Panc1 (cell line): ENCODE measurements around the gene HNF4A. TPM values are rescaled to one million over a fixed set of nuclear protein-coding genes. Genes with fewer than 3 reads are reported as not detected.

Experiments
- ATAC-seq: fragments of 200-7000 bp; cut with Tn5 transposase; 2 replicates; pipeline ENCODE4 v1.9.1; 2020; ENCODE audit warnings: mild to moderate bottlenecking, moderate library complexity
- BruUV-seq: library from RNA; stranded (reverse); fragments of 400-500 nt; replicated peaks from 2 replicates; lab custom pipeline; 2021; lab: Mats Ljungman, UMichigan
- CTCF ChIA-PET: fragments of 300-600 bp; sonication (Branson Sonifier 250); formaldehyde crosslinking; loops from one replicate; lab custom pipeline; 2022; ENCODE audit warnings: antibody characterized with exemption; lab: Charles Lee
- POLR2A ChIA-PET: fragments of 300-600 bp; sonication (Branson Sonifier 250); formaldehyde crosslinking; loops from one replicate; lab custom pipeline; 2022; ENCODE audit warnings: antibody characterized with exemption; lab: Charles Lee
- DNase-seq: peaks from one replicate; pipeline ENCODE4 v3.0.0-alpha.2; 2010; ENCODE audit warnings: low read depth, low spot score
- H3K27ac ChIP-seq: 2 replicates; pipeline ENCODE4 v1.5.1; 2011; ENCODE audit warnings: mild to moderate bottlenecking, low read length, inconsistent platforms
- H3K27me3 ChIP-seq: fragments of 200-500 bp; sonication (Bioruptor generic); 2 replicates; pipeline ENCODE4 v1.6.0; 2014; ENCODE audit warnings: low read length, inconsistent platforms; ENCODE audit not compliant: control insufficient read depth, insufficient read depth
- H3K36me3 ChIP-seq: fragments of 200-500 bp; sonication (Bioruptor generic); 2 replicates; pipeline ENCODE4 v1.5.1; 2014; ENCODE audit warnings: inconsistent platforms, mild to moderate bottlenecking, low read length, moderate library complexity; ENCODE audit not compliant: control insufficient read depth, insufficient read depth
- H3K4me1 ChIP-seq: 2 replicates; pipeline ENCODE4 v1.5.1; 2011; ENCODE audit warnings: inconsistent platforms, mild to moderate bottlenecking, low read length, moderate library complexity; ENCODE audit not compliant: control insufficient read depth, insufficient read depth
- H3K4me3 ChIP-seq, 2 experiments: 2 replicates each; pipeline ENCODE4 v1.5.1; 2011 to 2012; ENCODE audit warnings: low read depth in 2 of 2, low read length in 2 of 2, mild to moderate bottlenecking in 2 of 2, inconsistent platforms in 1 of 2, moderate library complexity in 1 of 2
- H3K9me3 ChIP-seq: fragments of 200-500 bp; sonication (Bioruptor generic); 2 replicates; pipeline ENCODE4 v1.5.1; 2014; ENCODE audit warnings: low read depth, mild to moderate bottlenecking, inconsistent platforms, low read length, moderate library complexity; ENCODE audit not compliant: control insufficient read depth, insufficient read depth
- CTCF ChIP-seq: fragments of 450-650 bp; IDR thresholded peaks from 2 replicates; pipeline ENCODE4 v1.5.1; 2017; ENCODE audit warnings: mild to moderate bottlenecking
- POLR2AphosphoS5 ChIP-seq: IDR thresholded peaks from 2 replicates; pipeline ENCODE4 v1.6.1; 2012; ENCODE audit warnings: mild to moderate bottlenecking, low read depth, low read length, moderate library complexity
- SIN3A ChIP-seq: IDR thresholded peaks from 2 replicates; pipeline ENCODE4 v1.6.1; 2012; ENCODE audit warnings: low read depth, mild to moderate bottlenecking, low read length, moderate library complexity, borderline replicate concordance; ENCODE audit not compliant: insufficient read depth
- TCF7L2 ChIP-seq: IDR thresholded peaks from 2 replicates; pipeline ENCODE4 v1.6.1; 2011; ENCODE audit warnings: mild to moderate bottlenecking, low read depth, low read length, inconsistent platforms
- in situ Hi-C: cut with HindIII; loops from 2 replicates; pipeline ENCODE4 v1.10.0; 2016; ENCODE audit warnings: low sequenced_read_pairs, low pct_unique_long_range_greater_than_20kb
- intact Hi-C: fragments of 100-400 bp; cut with micrococcal nuclease; formaldehyde crosslinking; loops from one replicate; pipeline ENCODE4 v1.10.0; 2022; ENCODE audit not compliant: unreplicated experiment
- total RNA-seq: library from RNA; stranded (reverse); gene quantifications from one replicate; pipeline ENCODE4 v1.2.1, GENCODE V29; 2021; ENCODE audit not compliant: unreplicated experiment
- TF ChIP-seq, protein P1 (sequence below), 2 experiments: IDR thresholded peaks; 2 replicates each; pipeline ENCODE4 v1.6.1; 2011 to 2012; ENCODE audit warnings: low read depth in 2 of 2, control low read depth in 1 of 2, low read length in 1 of 2, mild to moderate bottlenecking in 1 of 2, moderate library complexity in 1 of 2; ENCODE audit not compliant: insufficient read depth in 1 of 2

HNF4A gene
- total RNA-seq, 1 experiment from 2014 or later, result 0.28 TPM

- TF ChIP-seq, protein P1, sequence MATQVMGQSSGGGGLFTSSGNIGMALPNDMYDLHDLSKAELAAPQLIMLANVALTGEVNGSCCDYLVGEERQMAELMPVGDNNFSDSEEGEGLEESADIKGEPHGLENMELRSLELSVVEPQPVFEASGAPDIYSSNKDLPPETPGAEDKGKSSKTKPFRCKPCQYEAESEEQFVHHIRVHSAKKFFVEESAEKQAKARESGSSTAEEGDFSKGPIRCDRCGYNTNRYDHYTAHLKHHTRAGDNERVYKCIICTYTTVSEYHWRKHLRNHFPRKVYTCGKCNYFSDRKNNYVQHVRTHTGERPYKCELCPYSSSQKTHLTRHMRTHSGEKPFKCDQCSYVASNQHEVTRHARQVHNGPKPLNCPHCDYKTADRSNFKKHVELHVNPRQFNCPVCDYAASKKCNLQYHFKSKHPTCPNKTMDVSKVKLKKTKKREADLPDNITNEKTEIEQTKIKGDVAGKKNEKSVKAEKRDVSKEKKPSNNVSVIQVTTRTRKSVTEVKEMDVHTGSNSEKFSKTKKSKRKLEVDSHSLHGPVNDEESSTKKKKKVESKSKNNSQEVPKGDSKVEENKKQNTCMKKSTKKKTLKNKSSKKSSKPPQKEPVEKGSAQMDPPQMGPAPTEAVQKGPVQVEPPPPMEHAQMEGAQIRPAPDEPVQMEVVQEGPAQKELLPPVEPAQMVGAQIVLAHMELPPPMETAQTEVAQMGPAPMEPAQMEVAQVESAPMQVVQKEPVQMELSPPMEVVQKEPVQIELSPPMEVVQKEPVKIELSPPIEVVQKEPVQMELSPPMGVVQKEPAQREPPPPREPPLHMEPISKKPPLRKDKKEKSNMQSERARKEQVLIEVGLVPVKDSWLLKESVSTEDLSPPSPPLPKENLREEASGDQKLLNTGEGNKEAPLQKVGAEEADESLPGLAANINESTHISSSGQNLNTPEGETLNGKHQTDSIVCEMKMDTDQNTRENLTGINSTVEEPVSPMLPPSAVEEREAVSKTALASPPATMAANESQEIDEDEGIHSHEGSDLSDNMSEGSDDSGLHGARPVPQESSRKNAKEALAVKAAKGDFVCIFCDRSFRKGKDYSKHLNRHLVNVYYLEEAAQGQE (IDR thresholded peaks at IDR 0.05; ENCODE audit: insufficient read depth in 1 of 2, low read depth in 2 of 2, low read length in 1 of 2), result no peak
- TF ChIP-seq TCF7L2, result no peak
- no peak for TF ChIP-seq CTCF
- no peak for TF ChIP-seq SIN3A
- TF ChIP-seq POLR2AphosphoS5, result no peak
- in situ Hi-C loops, result no loop called here
- BruUV-seq, result no TSS peak
- Histone ChIP-seq H3K4me1 (no peaks in the 10 kb centered on the region), H3K4me3 (no peak overlapping the region), H3K27ac (no peak overlapping the region), H3K36me3 (no peaks in the 10 kb centered on the region), H3K9me3 (no peaks in the 10 kb centered on the region), H3K27me3 (peaks cover 3% of the 10 kb centered on the region; the same call in 1 of the 2 replicates)
- CTCF ChIA-PET, result no interaction called here
- DNase-seq (no peak), ATAC-seq (peak; percentile 53)
- intact Hi-C loops, result no loop called here
- POLR2A ChIA-PET, result no interaction called here
Observed at GRCh38 chr20:44412402-44413144, 57.1 kb downstream of the HNF4A start.

DNA sequence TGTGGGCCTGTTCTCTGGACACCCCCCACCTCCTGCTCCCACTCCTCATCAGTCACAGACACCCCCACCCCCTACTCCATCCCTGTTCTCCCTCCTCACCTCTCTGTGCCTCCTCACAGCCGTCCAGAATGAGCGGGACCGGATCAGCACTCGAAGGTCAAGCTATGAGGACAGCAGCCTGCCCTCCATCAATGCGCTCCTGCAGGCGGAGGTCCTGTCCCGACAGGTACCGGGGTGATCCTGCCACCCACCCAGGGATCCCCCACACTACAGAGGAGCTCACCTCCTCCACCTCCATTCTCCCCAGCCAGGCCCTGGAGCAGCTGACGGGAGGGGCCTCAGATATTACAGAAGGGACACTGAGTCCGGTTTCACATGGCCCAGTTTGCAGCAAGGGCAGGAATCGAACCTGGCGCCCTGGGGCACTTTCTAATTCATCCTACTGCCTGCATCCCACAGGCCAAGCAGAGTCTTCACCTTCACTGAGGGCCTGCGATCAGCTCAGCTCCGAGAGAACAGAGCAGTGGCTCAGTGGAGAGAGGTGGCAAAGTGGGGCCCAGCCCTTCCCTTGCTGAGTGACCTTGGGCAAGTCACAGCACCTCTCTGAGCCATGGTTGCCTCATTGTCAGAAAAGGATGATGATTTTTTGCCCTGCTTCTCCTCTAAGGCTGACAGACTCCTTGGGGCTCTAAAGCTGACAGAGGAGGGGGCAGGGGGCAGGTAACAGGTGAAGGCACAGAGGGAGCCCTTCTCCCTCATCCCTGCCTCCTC lies 58.3 kb downstream of the HNF4A start:
- ATAC-seq (no peak), DNase-seq (no peak)
- Histone ChIP-seq H3K9me3 (no peaks in the 10 kb centered on the region), H3K27me3 (peaks cover 3% of the 10 kb centered on the region; the same call in 1 of the 2 replicates), H3K4me3 (no peak overlapping the region), H3K27ac (no peak overlapping the region), H3K4me1 (no peaks in the 10 kb centered on the region), H3K36me3 (no peaks in the 10 kb centered on the region)
- no peak for TF ChIP-seq TCF7L2
- TF ChIP-seq POLR2AphosphoS5, result no peak
- TF ChIP-seq CTCF, result no peak
- TF ChIP-seq, protein P1 (IDR thresholded peaks at IDR 0.05; ENCODE audit: insufficient read depth in 1 of 2, low read depth in 2 of 2, low read length in 1 of 2), result no peak
- TF ChIP-seq SIN3A, result no peak
- CTCF ChIA-PET, result no interaction called here
- POLR2A ChIA-PET, result interaction anchor here (0.6 kb wide), 1 partner anchor 12 kb away, joined by 3 read pairs; no protein-coding TSS in a partner anchor
- in situ Hi-C loops, result no loop called here
- no TSS peak for BruUV-seq
- intact Hi-C loops, result no loop called here
